Large intestine (tissue), 3 donors: ENCODE results near the gene FOXP1. TPM values are rescaled to one million over a fixed set of nuclear protein-coding genes. Genes with fewer than 3 reads are reported as not detected.
A peak's percentile ranks its signal among the peaks of the same experiment; 100 is the strongest.

Source experiments
- DNase-seq, 2 donors: peaks; one replicate each; pipeline versions ENCODE4 v3.0.0 to v3.0.0-alpha.2; 2013
- H3K27ac ChIP-seq: one replicate; pipeline ENCODE4 v1.5.1; 2013; ENCODE audit warnings: low read length
- H3K27me3 ChIP-seq: 2 replicates; pipeline ENCODE4 v1.6.1; 2013; ENCODE audit warnings: low read length; ENCODE audit not compliant: control insufficient read depth, insufficient read depth
- H3K36me3 ChIP-seq: 2 replicates; pipeline ENCODE4 v1.6.1; 2013; ENCODE audit warnings: low read length; ENCODE audit not compliant: control insufficient read depth, insufficient read depth
- H3K4me1 ChIP-seq: one replicate; pipeline ENCODE4 v1.6.1; 2013; ENCODE audit warnings: low read length; ENCODE audit not compliant: control insufficient read depth, insufficient read depth
- H3K4me3 ChIP-seq: one replicate; pipeline ENCODE4 v1.5.1; 2013; ENCODE audit warnings: low read length
- H3K9me3 ChIP-seq: one replicate; pipeline ENCODE4 v1.6.1; 2013; ENCODE audit warnings: mild to moderate bottlenecking, low read depth, low read length, moderate library complexity; ENCODE audit not compliant: control insufficient read depth
- WGBS: methylation state at CpG from one replicate; pipeline ENCODE4 v1.1.5; 2013; ENCODE audit warnings: low lambda C conversion rate; ENCODE audit not compliant: insufficient coverage; 5-methylcytosine and 5-hydroxymethylcytosine counted together
- polyA plus RNA-seq: library from polyadenylated mRNA; unstranded; fragments of 120-200 nt; gene quantifications from one replicate; pipeline ENCODE4 v1.2.1, GENCODE V29; 2013

FOXP1 gene
- polyA plus RNA-seq, 1 donor = 64.1 TPM

DNA sequence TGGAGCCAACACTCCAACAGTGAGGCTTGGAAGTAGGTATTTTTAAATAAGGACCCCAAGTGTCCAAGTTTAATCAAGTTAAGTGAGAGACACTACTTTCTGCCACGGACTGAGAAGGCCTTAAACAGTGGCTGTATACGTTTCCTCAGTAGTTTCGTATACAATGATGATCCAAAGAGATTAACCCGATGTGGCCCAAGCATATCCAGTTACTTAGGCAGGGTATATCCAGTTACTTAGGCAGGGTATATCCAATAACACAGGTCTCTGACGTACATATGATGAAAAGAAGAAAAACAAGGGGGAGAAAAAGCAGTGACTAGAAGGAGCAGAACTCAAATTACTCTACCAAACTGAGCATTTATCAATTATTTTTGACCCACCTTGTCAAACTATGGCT lies 591.4 kb downstream of the FOXP1 start:
- no peaks in the 10 kb centered on the region for H3K27me3 ChIP-seq
- H3K4me1 ChIP-seq = no peaks in the 10 kb centered on the region
- WGBS = 83% methylated on average over 1 of the region's 5 CpGs
- DNase-seq = no peak
- H3K9me3 ChIP-seq = no peaks in the 10 kb centered on the region
- H3K4me3 ChIP-seq = no peak overlapping the region
- peaks cover 62% of the 10 kb centered on the region for H3K36me3 ChIP-seq
- no peak overlapping the region for H3K27ac ChIP-seq

DNA sequence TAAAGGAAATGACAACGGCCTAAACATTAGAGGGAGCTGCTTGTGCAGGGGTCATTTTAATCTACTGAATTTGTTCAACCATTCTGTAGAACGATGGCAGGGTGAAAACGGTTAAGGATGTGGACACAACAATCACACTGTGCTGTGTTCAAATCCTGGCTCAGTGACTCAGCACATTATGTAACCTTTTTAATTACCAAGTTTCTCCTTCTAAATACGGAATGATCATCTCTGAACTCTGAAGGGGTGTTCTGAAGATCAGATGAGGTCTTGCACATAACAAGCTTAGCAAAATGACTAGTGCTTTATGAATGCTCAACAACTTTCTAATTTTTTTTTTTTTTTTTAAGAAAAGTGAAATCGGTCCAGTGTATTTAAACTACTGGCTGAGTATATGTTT lies 592.8 kb downstream of the FOXP1 start:
- 80% methylated on average over 1 of the region's 5 CpGs for WGBS
- H3K36me3 ChIP-seq = peaks cover 63% of the 10 kb centered on the region
- H3K4me1 ChIP-seq = no peaks in the 10 kb centered on the region
- no peak for DNase-seq
- H3K9me3 ChIP-seq = no peaks in the 10 kb centered on the region
- H3K27ac ChIP-seq = no peak overlapping the region
- H3K4me3 ChIP-seq = no peak overlapping the region
- no peaks in the 10 kb centered on the region for H3K27me3 ChIP-seq

DNA sequence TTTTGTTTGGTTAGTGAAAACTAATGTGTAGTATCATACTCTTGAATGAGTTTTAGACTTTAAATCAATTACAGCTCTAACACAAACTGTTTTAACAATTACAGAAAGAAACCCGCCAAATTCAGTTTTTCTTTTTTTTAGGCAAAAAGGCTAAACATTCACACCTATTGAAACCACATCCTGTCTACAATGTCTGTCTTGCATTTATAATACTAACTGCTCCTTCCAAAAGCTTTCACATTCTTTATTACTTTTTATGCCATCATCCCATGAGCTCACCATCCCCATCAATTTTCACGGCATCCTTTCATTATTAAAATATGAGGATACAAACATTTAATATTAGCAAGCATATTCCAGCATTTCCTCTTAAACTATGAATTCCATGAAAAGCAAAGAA lies 593.3 kb downstream of the FOXP1 start:
- H3K4me3 ChIP-seq = no peak overlapping the region
- WGBS = 80% methylated on average over 1 of the region's 2 CpGs
- H3K27me3 ChIP-seq = no peaks in the 10 kb centered on the region
- no peaks in the 10 kb centered on the region for H3K9me3 ChIP-seq
- no peak overlapping the region for H3K27ac ChIP-seq
- peaks cover 66% of the 10 kb centered on the region for H3K36me3 ChIP-seq
- no peaks in the 10 kb centered on the region for H3K4me1 ChIP-seq
- no peak for DNase-seq

DNA sequence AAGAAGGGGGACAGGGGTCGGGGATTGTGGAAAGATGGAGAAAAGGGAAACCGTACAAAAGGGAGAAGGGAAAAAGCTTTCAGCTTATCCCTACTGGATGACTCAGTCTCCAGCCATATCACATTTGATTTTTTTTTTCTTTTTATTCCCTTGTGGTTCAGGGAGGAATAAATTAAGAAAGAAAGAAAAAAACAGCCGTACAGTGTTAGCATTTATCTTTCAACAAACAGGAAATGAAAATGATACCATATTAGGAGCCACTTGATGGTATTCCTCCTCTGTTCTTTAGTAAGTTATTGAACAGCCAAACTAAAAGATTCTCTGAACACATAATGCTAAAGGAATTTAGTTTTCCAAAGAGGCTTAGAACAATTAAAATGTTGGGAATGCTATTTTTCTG lies 594.4 kb downstream of the FOXP1 start:
- 80% methylated on average over 3 of the region's 3 CpGs for WGBS
- Histone ChIP-seq H3K27ac (no peak overlapping the region), H3K4me1 (no peaks in the 10 kb centered on the region), H3K4me3 (no peak overlapping the region), H3K36me3 (peaks cover 69% of the 10 kb centered on the region), H3K27me3 (no peaks in the 10 kb centered on the region), H3K9me3 (no peaks in the 10 kb centered on the region)
- no peak for DNase-seq

DNA sequence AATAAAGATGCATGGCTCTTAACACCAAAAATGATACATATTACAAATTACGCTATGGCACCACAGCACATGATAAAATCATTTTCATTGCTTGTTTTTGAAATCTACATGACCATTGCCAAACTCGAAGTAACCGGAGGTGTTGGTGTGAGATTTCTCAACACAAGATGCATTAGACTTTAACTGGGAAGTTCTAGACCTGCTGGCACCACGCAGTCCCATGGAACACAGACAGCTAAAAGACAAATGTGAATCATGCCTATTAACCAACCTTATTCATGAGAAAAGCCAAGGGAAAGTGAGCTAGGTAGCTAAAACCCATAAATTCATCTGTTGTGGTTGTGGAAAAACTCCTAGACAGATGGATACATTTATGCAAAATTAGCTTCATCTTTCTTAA lies 595.4 kb downstream of the FOXP1 start:
- no peaks in the 10 kb centered on the region for H3K27me3 ChIP-seq
- 100% methylated on average over 3 of the region's 4 CpGs for WGBS
- no peak overlapping the region for H3K4me3 ChIP-seq
- H3K27ac ChIP-seq = no peak overlapping the region
- no peaks in the 10 kb centered on the region for H3K4me1 ChIP-seq
- H3K9me3 ChIP-seq = no peaks in the 10 kb centered on the region
- DNase-seq = no peak
- H3K36me3 ChIP-seq = peaks cover 65% of the 10 kb centered on the region

DNA sequence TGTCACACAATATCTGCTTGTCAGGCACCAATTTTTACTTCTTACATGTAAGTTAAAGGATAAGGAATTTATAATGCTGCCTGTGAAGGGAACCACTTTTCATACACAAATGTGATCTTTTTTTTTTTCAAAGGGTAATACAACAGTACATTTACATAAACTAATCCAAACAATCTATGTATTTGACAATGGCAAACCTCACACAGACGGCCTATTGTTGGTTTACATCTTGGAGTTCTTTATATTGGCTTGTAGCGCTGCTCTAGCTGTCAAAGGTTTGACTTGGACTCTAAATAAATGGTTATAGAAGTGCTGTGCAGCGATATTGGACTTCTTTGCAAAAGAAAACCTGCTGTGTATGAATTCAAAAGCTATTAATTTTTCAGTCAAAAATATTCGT lies 598.0 kb downstream of the FOXP1 start:
- Histone ChIP-seq H3K4me1 (no peaks in the 10 kb centered on the region), H3K4me3 (no peak overlapping the region), H3K27me3 (no peaks in the 10 kb centered on the region), H3K36me3 (peaks cover 55% of the 10 kb centered on the region), H3K9me3 (no peaks in the 10 kb centered on the region), H3K27ac (no peak overlapping the region)
- DNase-seq = no peak
- 95% methylated on average over 3 of the region's 4 CpGs for WGBS

DNA sequence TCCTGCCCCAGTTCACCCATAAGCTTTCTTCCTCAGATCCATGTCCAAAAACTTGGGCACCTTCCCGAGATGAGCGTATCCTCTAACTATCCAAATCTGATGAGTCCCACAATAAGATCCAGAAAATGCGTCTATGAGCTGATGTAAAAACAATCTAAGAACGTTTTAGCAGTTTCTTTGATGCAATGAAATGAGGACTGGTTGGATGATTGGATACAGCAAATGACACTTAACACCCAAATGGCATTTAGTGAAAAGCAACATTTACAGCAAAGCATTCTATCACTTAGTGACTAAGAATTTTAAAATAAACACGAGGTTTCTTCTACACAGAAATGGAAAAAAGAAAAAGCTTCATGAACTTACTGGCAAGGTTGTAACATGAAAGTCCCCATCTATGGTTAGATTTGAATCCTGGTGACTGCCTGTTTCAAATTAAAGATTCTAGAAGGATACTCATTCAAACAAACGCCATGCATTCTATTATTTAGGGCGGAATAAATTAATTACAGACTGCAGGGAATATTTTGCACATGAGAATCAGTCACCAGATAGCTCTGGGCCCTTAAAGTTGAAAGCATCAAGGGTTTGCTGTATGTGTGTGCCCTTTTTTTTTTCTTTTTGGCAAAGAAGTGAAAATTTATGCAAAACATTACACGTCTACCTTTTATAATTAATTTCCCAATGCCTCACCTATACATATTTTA lies 598.6 kb downstream of the FOXP1 start:
- peaks cover 53% of the 10 kb centered on the region for H3K36me3 ChIP-seq
- 100% methylated on average over 2 of the region's 8 CpGs for WGBS
- no peak overlapping the region for H3K27ac ChIP-seq
- no peaks in the 10 kb centered on the region for H3K27me3 ChIP-seq
- H3K4me3 ChIP-seq = no peak overlapping the region
- H3K4me1 ChIP-seq = no peaks in the 10 kb centered on the region
- no peaks in the 10 kb centered on the region for H3K9me3 ChIP-seq
- no peak for DNase-seq

DNA sequence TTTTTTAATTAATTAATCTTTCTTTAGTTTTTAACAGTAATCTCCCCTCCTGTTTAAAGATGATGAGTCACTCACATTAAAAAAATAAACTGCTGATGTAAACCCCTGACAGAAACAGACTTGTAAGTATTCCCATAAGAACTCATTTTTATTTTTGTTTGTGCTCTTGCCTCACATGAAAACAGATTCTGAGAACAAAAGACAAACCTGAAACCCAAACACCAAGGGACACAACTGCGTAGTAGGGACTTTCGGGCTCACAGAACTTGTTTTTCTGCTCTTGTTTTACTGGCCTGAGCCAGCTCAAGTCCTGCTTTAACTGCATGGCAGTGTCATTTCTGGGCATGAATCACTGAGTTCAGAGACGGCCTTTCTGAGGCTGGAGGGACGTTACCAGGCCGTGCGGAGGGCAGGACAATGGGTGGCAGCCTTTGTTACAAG lies 600.8 kb downstream of the FOXP1 start:
- Histone ChIP-seq H3K27ac (peak overlapping the region; percentile 5), H3K36me3 (peaks cover 58% of the 10 kb centered on the region), H3K9me3 (no peaks in the 10 kb centered on the region), H3K27me3 (no peaks in the 10 kb centered on the region), H3K4me1 (no peaks in the 10 kb centered on the region), H3K4me3 (no peak overlapping the region)
- WGBS = no CpG with 5 or more reads among the region's 6 CpGs
- DNase-seq = peak in 1 of 2 donors; percentile 21

DNA sequence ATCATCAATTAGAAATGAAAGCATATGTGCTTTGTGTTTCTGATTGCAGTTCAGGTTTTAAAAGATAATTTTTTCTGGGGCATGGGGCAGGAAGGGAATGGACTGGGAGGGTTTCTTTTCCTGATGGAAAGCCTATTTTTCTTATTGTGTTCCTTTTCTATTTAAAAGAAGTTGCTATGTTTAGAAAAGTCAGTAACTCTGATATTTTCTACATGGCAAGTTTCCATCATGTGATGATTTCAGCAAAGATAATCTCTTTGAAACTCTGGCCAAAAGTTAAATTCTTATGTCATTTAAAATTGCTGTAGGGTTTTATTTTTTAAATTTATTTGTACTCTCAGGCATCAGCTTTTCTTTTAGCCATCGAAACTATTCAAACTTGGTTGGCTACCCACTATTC lies 601.2 kb downstream of the FOXP1 start:
- no peak overlapping the region for H3K4me3 ChIP-seq
- DNase-seq = no peak
- 89% methylated on average over 1 of the region's 1 CpG for WGBS
- no peaks in the 10 kb centered on the region for H3K4me1 ChIP-seq
- no peak overlapping the region for H3K27ac ChIP-seq
- no peaks in the 10 kb centered on the region for H3K27me3 ChIP-seq
- H3K9me3 ChIP-seq = no peaks in the 10 kb centered on the region
- peaks cover 57% of the 10 kb centered on the region for H3K36me3 ChIP-seq

DNA sequence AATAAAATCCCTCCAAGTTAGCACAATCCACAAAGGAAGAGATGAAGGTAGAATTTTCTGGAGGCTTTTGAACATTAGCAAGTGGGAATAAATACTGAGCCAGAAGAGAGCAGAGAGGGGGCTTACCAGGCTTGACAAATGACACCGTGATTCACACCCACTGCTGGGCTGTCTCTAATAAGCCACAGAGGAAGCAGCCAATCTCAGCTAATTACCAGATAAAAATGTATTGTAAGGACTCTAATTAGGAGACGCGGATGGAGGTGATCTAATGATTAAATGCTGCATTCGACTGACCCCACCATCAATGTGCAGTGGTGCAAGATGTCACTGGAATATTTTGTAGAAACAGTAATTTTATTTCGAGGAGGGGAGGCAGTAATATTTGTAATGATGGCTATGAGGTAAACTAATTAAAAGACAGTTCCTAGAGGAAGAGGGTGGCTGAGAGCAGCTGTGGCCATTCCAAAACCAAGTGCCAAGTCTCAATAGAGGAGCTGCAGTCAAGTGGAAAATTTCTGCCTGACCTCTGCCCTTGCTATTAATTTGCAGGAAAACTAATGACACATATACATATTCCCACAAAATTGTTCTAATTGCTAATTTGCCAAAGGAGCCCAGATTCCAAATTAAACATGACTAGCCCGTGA lies 602.2 kb downstream of the FOXP1 start:
- no peak overlapping the region for H3K4me3 ChIP-seq
- H3K36me3 ChIP-seq = peaks cover 57% of the 10 kb centered on the region
- H3K27me3 ChIP-seq = no peaks in the 10 kb centered on the region
- H3K9me3 ChIP-seq = no peaks in the 10 kb centered on the region
- no peak for DNase-seq
- no peaks in the 10 kb centered on the region for H3K4me1 ChIP-seq
- 94% methylated on average over 3 of the region's 6 CpGs for WGBS
- no peak overlapping the region for H3K27ac ChIP-seq
